Transverse colon (tissue), 3 donors: ENCODE measurements around the gene PML.
"Not testable (repeated sequence)": the region's sequence is repeated elsewhere in the genome, so short reads cannot be mapped to it uniquely, and the experiment has no call there.

Experiments used
- POLR2A ChIP-seq: fragments of 450-650 bp; IDR thresholded peaks from one replicate; pipeline ENCODE4 v1.6.1; 2016; ENCODE audit warnings: antibody characterized with exemption, mild to moderate bottlenecking, moderate library complexity
- POLR2AphosphoS5 ChIP-seq, 3 donors: sonication (generic); formaldehyde crosslinking; IDR thresholded peaks; one replicate each; pipeline ENCODE4 v1.6.1; 2016; ENCODE audit warnings: antibody characterized with exemption in 3 of 3

DNA sequence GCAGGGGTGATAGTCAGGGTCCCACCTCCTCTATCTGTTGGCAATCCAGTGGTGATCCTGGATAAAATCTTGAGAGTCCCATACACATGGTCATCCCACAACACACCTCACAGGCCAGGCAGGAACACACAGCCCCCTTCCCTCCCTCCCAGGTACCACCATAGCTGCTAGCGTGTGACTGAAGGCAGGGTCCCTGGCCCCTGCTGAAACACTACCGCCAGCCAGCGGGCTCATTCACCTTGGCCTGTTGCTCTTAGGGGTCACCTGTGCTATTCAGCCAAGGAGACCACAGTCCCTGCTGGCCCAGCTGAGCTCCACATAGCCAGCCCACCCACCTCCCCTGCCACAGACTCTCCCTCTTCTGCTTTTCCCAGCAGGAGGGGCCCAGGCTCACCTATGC lies 69.7 kb downstream of the PML start:
- TF ChIP-seq POLR2A; POLR2AphosphoS5 (IDR thresholded peaks at IDR 0.05): not testable (repeated sequence)
